GM18868 (cell line): Measurements from ENCODE around the gene BCAM.
"Not testable (repeated sequence)": the region's sequence is repeated elsewhere in the genome, so short reads cannot be mapped to it uniquely, and the experiment has no call there.

Experiments
- ATAC-seq: cut with Tn5 transposase; IDR thresholded peaks from one replicate; pipeline ENCODE4 v1.9.1; 2021; ENCODE audit warnings: mild to moderate bottlenecking, moderate library complexity; ENCODE audit not compliant: unreplicated experiment

Gene BCAM

DNA sequence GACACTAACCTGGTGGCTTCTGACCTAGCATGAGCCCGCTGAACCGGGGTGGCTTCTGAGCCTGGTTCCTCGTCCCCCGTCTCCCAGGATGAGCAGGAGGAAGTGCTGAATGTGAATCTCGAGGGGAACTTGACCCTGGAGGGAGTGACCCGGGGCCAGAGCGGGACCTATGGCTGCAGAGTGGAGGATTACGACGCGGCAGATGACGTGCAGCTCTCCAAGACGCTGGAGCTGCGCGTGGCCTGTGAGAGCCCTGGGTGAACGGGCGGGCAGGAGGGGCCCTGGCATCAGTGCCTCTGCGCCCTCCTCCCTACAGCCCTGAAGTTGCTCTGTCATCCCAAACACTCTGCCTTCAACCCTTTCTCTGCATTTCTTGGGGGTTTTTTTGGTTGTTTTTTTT is 5.6 kb downstream of the BCAM start:
- no peak for ATAC-seq

- no peak for ATAC-seq
Measured at GRCh38 chr19:44816301-44816700, 7.4 kb downstream of the BCAM start.

GRCh38 chr19:44817725-44818465 is 9.0 kb downstream of the BCAM start:
- ATAC-seq, result no peak

DNA sequence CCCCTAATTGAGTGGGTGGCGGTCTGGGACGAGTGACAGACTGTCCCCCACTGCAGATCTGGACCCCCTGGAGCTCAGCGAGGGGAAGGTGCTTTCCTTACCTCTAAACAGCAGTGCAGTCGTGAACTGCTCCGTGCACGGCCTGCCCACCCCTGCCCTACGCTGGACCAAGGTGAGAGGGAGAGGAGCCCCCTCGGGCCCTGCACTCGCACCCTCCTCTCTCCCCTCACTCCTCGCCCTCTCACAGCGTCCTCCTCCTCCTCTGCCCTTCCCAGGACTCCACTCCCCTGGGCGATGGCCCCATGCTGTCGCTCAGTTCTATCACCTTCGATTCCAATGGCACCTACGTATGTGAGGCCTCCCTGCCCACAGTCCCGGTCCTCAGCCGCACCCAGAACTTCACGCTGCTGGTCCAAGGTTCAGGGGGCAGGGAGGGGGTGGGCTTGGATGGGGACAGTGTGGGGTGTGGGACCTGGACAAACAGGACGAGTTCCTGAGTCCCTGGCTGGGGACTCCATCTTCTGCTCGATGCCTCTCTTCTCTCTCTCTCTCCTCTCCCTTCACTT is 9.6 kb downstream of the BCAM start:
- no peak for ATAC-seq

DNA sequence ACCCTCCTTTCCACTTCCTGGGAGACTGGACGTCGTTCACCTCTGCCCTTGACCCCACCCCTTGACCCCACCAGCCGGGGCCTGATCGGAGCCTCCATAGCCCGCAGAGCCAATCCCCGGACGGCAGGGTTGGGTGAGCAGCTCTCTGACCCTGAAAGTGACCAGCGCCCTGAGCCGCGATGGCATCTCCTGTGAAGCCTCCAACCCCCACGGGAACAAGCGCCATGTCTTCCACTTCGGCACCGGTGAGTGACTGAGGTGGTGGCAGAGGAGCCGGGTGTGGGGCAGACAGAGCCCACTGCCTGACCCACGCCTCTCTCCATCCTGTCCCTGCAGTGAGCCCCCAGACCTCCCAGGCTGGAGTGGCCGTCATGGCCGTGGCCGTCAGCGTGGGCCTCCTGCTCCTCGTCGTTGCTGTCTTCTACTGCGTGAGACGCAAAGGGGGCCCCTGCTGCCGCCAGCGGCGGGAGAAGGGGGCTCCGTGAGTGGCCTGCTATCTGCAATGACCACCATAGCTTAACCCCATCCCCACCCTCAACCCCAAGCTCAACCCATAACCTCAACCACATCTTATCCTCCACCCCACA is 10.4 kb downstream of the BCAM start:
- no peak for ATAC-seq

DNA sequence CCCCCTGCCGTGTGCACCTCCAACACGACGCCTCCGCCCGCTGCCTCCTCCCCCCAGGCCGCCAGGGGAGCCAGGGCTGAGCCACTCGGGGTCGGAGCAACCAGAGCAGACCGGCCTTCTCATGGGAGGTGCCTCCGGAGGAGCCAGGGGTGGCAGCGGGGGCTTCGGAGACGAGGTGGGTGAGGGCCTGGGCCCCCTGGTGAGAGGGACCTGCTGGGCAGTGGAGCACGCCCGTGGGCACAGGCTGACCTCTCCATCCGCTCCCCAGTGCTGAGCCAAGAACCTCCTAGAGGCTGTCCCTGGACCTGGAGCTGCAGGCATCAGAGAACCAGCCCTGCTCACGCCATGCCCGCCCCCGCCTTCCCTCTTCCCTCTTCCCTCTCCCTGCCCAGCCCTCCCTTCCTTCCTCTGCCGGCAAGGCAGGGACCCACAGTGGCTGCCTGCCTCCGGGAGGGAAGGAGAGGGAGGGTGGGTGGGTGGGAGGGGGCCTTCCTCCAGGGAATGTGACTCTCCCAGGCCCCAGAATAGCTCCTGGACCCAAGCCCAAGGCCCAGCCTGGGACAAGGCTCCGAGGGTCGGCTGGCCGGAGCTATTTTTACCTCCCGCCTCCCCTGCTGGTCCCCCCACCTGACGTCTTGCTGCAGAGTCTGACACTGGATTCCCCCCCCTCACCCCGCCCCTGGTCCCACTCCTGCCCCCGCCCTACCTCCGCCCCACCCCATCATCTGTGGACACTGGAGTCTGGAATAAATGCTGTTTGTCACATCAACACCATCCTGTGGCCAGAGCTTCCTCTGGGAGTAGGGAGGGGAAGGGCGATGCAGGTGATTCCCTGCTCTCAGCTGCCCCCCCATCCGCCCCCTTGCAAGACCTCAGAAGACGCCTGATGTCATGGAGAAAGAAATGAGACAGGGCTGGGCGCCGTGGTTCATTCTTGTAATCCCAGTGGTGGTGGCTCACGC is 12.0 kb downstream of the BCAM start:
- no peak for ATAC-seq

- ATAC-seq, result no peak
Measured at GRCh38 chr19:44822177-44822576, 13.3 kb downstream of the BCAM start.

- no peak for ATAC-seq
Measured at GRCh38 chr19:44822670-44823372, 13.9 kb downstream of the BCAM start.

DNA sequence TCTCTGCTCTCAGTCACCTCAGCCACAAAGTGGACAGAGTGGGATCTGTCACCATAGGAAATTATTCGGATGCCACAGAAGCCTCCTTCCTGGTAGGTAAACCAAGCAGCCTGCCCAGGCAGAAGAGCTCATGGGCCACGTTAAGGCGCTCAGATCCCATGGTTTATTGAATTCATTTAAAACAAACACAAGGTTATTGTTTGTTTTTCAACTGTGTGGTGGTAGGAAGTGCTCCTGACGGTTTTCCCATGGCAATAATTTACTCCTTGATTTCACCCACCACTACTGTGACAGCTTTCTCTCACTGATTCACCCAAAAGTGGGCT is 14.4 kb downstream of the BCAM start:
- no peak for ATAC-seq

GRCh38 chr19:44824761-44825160 is 15.9 kb downstream of the BCAM start:
- ATAC-seq, result no peak

DNA sequence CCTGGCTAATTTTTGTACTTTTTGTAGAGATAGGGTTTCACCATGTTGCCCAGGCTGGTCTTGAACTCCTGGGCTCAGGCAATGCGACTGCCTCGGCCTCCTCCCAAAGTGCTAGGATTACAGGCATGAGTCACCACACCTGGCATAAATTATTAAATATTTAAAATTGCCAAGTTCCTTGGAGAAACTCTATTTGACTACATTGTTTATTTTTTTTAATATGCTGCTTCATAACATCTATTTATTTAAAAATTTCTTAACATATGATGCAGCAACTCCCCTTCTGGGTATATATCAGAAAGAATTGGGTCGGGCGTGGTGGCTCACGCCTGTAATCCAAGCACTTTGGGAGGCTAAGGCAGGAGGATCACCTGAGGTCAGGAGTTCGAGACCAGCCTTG is 24.0 kb downstream of the BCAM start:
- ATAC-seq, result not testable (repeated sequence)

DNA sequence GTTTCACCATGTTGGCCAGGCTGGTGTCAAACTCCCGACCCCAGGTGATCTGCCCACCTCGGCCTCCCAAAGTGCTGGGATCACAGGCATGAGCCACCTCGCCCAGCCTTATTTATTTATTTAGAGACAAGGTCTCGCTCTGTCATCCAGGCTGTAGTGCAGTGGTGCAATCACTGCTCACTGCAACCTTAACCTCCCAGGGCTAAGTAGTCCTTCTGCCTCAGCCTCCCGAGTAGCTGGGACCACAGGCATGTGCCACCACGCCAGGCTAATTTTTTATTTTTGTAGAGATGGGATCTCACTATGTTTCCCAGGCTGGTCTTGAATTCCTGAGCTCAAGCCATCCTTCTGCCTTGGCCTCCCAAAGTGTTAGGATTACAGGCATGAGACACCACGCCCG is 25.5 kb downstream of the BCAM start:
- ATAC-seq, result not testable (repeated sequence)

- no peak for ATAC-seq
Measured at GRCh38 chr19:44839276-44839675, 30.4 kb downstream of the BCAM start.

- ATAC-seq, result no peak
Measured at GRCh38 chr19:44840811-44841210, 31.9 kb downstream of the BCAM start.

DNA sequence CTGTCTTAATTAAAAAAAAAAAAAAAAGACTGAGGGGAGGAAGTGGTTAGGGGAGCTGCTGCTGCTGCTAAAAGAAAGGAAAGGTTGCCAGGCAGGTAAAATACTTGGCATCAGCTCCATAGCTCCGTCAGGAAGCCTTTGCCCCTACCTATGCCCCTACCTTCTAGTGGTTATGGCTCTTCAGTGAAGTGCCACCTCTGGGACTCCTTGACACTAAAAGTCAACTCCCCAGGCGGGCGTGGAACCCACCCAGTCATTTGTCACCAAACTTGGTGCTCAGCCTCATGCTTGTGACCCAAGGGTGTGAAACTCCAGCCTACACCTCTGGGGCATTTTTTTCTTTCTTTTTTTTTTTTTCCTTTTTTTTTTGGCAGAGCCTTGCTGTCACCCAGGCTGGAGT is 32.3 kb downstream of the BCAM start:
- no peak for ATAC-seq

DNA sequence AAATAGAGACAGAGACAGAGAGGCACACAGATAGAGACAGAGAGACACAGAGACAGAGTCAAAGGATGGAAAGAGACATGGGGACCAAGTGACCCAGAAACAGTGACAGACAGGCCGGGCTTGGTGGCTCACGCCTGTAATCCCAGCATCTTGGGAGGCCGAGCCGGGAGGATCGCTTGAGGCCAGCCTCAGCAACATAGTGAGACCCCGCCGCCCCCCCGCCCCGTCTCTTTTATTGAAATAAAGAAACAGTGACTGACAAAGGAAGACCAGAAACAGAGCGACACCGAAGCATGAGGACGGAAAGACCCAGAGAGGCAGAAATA is 36.3 kb downstream of the BCAM start:
- ATAC-seq, result no peak

DNA sequence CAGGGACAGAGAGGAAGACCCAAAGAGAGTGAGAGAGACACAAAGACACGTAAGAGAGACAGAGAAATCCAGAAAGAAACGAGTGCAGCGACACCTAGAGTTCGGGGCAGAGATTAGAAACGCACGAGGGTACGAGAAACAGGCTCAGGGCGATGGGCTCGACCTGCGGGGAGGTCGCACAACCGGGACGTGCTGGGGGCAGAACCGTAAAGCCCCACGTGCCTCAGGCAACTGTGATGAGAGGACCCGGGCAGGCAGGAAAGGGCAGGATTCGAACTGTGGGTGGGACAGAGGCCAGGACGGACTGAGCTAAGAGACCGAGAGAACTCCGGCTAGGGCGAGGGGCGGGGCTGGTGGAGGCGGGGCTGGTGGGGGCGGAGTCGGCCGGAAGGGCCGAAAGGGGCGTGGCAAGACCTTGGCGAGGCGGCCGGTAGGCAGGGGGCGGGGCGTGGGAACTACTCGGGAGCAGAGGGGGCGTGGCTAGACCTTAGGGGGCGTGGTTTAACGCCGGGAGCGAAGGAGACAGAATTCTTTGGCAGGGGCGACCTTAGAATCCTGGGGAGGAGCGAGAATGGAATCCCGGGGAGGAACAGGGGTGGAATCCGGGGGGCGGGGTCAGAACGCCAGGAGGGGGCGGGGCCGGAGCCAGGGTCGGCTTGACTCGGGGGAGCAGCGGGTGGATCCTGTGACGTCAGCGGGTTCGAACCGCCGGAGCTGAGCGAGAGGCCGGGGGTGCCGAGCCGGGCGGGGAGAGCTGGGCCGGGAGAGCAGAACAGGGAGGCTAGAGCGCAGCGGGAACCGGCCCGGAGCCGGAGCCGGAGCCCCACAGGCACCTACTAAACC is 36.9 kb downstream of the BCAM start, which contains the start of gene NECTIN2:
Gene NECTIN2 (plus strand): TSS at position 686 of the 843 bp plus-strand sequence. CDS start 229 bp downstream, outside the sequence.
- no peak for ATAC-seq

GRCh38 chr19:44846455-44847143 is 37.7 kb downstream of the BCAM start:
- no peak for ATAC-seq
